ENCODE data around the gene CRPPA. TPM values are rescaled to one million over a fixed set of nuclear protein-coding genes. Genes with fewer than 3 reads are reported as not detected.

Gene CRPPA
- total RNA-seq, 4 donors from 2014 or later, result 0.51 to 2.3 (median 1.5) TPM

DNA sequence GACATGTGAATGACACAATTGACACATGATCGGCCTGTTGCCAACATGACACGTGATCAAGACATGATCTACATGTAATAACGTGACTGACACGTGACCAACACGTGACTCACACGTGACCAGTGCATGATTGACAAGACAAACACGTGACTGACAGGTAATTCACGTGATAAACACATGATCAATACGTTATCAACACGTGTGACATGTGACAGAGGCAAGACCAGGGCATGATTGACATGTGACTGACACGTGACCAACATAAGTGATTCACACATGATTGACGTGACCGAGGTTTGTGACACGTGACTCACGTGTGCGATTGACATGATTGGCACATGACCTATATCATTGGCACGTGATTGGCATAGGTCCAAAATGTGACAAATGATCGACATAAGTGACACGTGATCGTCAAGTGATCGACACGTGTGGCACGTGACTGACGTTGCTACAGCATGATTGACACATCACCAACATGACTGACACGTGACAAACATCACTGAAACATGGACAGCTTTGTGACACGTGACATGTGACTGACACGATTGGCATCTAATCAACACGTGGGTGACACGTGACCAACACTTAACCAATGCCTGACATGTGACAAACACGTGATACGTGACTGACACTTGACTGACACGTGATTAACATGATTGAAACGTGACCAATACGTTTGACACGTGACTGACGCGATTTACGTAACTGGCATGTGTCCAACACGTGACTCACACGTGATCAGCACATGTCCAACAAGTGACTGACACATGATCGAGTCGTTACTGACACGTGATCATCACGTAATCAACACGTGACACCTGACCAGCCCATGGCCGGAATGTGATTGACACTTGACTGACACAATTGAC is 23.0 kb downstream of the CRPPA start:
- DNase-seq (ENCODE audit: low spot score in 2 of 2), result no peak
- no peak for TF ChIP-seq POLR2A (IDR thresholded peaks at IDR 0.05)
- TF ChIP-seq, protein P1, sequence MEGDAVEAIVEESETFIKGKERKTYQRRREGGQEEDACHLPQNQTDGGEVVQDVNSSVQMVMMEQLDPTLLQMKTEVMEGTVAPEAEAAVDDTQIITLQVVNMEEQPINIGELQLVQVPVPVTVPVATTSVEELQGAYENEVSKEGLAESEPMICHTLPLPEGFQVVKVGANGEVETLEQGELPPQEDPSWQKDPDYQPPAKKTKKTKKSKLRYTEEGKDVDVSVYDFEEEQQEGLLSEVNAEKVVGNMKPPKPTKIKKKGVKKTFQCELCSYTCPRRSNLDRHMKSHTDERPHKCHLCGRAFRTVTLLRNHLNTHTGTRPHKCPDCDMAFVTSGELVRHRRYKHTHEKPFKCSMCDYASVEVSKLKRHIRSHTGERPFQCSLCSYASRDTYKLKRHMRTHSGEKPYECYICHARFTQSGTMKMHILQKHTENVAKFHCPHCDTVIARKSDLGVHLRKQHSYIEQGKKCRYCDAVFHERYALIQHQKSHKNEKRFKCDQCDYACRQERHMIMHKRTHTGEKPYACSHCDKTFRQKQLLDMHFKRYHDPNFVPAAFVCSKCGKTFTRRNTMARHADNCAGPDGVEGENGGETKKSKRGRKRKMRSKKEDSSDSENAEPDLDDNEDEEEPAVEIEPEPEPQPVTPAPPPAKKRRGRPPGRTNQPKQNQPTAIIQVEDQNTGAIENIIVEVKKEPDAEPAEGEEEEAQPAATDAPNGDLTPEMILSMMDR (IDR thresholded peaks at IDR 0.05), result no peak
- no peak overlapping the region for H3K4me3 ChIP-seq (ENCODE audit: low read depth, poor library complexity, severe bottlenecking)
- intact Hi-C loops (cut with DNase I; ENCODE audit: low total_unique reads), result no loop called here
- 93 to 96% methylated on average over 46 of the region's 46 CpGs for WGBS, 2 donors

DNA sequence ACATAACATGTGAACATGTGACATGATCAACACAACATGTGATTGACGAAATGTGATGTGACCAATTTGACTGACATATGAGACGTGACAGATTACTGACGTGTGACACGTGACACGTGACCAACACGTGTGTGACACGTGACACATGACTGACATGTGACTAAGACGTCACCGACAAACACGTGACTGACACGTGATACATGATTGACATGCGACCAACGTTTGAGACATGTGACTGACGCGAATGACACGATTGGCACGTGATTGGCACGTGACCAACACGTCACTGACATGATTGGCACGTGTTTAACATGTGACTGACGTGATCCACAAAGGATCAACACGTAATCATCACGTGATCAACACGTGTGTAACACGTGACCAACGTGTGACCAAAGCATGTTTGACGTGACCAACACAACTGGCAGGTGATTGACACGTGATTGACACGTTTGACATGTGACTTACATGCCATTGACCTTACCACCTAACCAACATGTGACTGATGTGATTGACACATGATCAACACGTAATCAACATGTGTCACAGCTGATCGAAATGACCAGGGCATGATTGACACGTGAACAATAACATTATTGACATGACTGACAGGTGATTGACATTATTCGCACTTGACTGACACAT is 23.7 kb downstream of the CRPPA start:
- H3K4me3 ChIP-seq (ENCODE audit: low read depth, poor library complexity, severe bottlenecking), result no peak overlapping the region
- WGBS, 2 donors, result 94 to 95% methylated on average over 33 of the region's 33 CpGs
- DNase-seq (ENCODE audit: low spot score in 2 of 2), result no peak
- intact Hi-C loops (cut with DNase I; ENCODE audit: low total_unique reads), result no loop called here
- TF ChIP-seq POLR2A (IDR thresholded peaks at IDR 0.05), result no peak
- TF ChIP-seq, protein P1 (IDR thresholded peaks at IDR 0.05), result no peak

DNA sequence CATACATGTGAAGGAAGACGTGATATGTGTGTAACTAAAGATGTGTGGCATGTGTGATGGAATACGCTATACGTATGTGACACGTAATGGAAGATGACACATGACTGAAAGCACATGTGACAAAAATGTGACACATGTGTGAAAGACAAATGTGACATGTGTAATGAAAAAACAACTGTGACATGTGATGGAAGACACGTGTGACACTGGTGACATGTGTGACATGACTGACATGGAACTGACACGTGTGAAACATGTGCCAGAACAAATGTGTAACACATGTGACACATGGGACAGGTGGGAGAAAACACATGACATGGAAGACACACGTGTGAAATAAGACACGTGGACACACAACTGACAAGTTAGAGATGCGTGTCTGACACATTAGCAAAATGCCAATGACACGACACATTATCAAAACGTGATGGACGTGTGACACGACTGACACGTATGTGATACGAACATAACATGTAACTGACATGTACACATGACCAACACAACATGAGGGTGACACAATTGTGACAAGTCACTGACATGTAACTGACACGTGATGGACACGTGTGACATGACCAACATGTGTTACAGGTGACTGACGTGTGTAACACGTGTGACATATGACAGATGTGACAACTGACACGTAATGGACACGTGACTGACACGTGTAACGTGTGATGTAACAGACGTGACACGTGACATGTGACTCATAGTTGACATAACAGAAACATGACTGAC is 24.4 kb downstream of the CRPPA start:
- TF ChIP-seq, protein P1 (IDR thresholded peaks at IDR 0.05), result no peak
- no peak for TF ChIP-seq POLR2A (IDR thresholded peaks at IDR 0.05)
- DNase-seq (ENCODE audit: low spot score in 2 of 2), result no peak
- intact Hi-C loops (cut with DNase I; ENCODE audit: low total_unique reads), result no loop called here
- H3K4me3 ChIP-seq (ENCODE audit: low read depth, poor library complexity, severe bottlenecking), result no peak overlapping the region
- WGBS, 2 donors, result 96 to 98% methylated on average over 25 of the region's 25 CpGs

DNA sequence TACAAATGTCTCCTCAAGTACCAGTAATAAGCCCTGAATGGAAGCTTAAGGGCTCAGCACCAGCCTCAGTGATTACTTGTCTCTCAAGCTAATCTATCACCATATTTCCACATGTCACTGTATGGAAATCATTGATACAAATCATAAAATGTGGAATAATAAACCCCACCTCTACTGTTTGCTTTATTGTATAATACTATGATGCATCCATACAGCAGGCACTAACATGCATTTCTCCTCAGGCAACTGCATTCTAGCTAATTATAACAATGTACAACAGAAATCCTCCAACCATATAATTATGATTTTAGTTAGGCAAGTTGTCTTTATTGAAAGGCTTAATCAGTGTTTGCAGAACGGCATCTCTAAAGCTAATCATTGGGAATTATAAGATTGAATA is 26.2 kb downstream of the CRPPA start:
- TF ChIP-seq, protein P1 (IDR thresholded peaks at IDR 0.05), result no peak
- TF ChIP-seq POLR2A (IDR thresholded peaks at IDR 0.05), result no peak
- H3K4me3 ChIP-seq (ENCODE audit: low read depth, poor library complexity, severe bottlenecking), result no peak overlapping the region
- DNase-seq (ENCODE audit: low spot score in 2 of 2), result no peak
- intact Hi-C loops (cut with DNase I; ENCODE audit: low total_unique reads), result no loop called here
- 51 to 80% methylated on average over 1 of the region's 1 CpG for WGBS, 2 donors

DNA sequence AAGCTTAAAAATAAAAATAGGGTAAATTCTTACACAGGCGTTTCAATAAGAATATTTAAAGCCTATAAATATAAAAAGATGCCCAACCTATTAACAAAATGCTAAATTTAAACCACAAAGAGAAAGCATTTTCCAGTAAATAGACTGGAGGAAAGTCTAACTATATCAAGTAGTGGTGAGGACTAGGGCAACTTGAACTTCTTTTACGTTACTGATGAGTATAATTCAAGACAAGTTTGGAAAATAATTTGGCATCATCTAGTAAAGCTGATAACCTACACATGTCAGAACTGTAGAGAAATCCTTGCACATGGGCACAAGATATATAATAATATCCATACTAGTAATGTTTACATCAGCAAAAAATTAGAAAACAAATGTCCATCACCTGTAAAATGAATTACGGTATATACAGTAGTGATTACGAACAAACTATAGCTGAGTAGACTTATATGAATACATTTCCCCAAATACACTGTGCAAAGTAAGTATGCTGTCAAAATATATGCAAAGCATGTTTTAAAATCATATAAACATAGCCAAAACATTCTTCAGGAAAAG is 27.4 kb downstream of the CRPPA start:
- TF ChIP-seq POLR2A (IDR thresholded peaks at IDR 0.05), result no peak
- TF ChIP-seq, protein P1 (IDR thresholded peaks at IDR 0.05), result no peak
- 96 to 97% methylated on average over 4 of the region's 4 CpGs for WGBS, 2 donors

More for the DNA sequence above, 27.4 kb downstream of the CRPPA start:
- DNase-seq (ENCODE audit: low spot score in 2 of 2), result no peak
- H3K4me3 ChIP-seq (ENCODE audit: low read depth, poor library complexity, severe bottlenecking), result no peak overlapping the region
- intact Hi-C loops (cut with DNase I; ENCODE audit: low total_unique reads), result no loop called here
